Mucosa of rectum (tissue), 2 donors: ENCODE results near the gene RUSF1.
A peak's percentile ranks its signal among the peaks of the same experiment; 100 is the strongest.
"Not testable (repeated sequence)": the region's sequence is repeated elsewhere in the genome, so short reads cannot be mapped to it uniquely, and the experiment has no call there.

Experiments
- H3K27ac ChIP-seq, 2 donors: one replicate each; pipeline ENCODE4 v1.7.0; 2013; ENCODE audit warnings: inconsistent platforms in 2 of 2, low read depth in 2 of 2, low read length in 2 of 2
- H3K27me3 ChIP-seq, 2 donors: one replicate each; pipeline ENCODE4 v1.7.0; 2013; ENCODE audit warnings: low read length in 2 of 2; ENCODE audit not compliant: control insufficient read depth in 2 of 2, insufficient read depth in 2 of 2
- H3K36me3 ChIP-seq, 2 donors: one replicate each; pipeline ENCODE4 v1.7.0; 2013; ENCODE audit warnings: low read length in 2 of 2; ENCODE audit not compliant: control insufficient read depth in 2 of 2, insufficient read depth in 2 of 2
- H3K4me1 ChIP-seq, 2 donors: one replicate each; pipeline ENCODE4 v1.7.0; 2013; ENCODE audit warnings: low read length in 2 of 2, mild to moderate bottlenecking in 1 of 2; ENCODE audit not compliant: control insufficient read depth in 2 of 2, insufficient read depth in 2 of 2
- H3K4me3 ChIP-seq, 2 donors: one replicate each; pipeline ENCODE4 v1.7.0; 2013; ENCODE audit warnings: low read length in 2 of 2
- H3K9ac ChIP-seq, 2 donors: one replicate each; pipeline ENCODE4 v1.7.0; 2013; ENCODE audit warnings: low read length in 2 of 2, low read depth in 1 of 2, mild to moderate bottlenecking in 1 of 2
- H3K9me3 ChIP-seq, 2 donors: one replicate each; pipeline ENCODE4 v1.7.0; 2013; ENCODE audit warnings: low read length in 2 of 2; ENCODE audit not compliant: control insufficient read depth in 2 of 2
- donor health status: healthy.
- donor health status: Normal muscosa, but diverticular disease.

RUSF1 gene

GRCh38 chr16:31507929-31508705 is at the start of gene RUSF1:
RUSF1 (minus strand) TSS chr16:31508391; CDS start chr16:31508373, 18 bp downstream.
- Histone ChIP-seq H3K36me3 (peaks cover 8 to 12% of the 10 kb centered on the region in 2 donors), H3K27me3 (no peaks in the 10 kb centered on the region), H3K4me3 (peak within 1 kb of the TSS; percentile 85 to 97), H3K9ac (peak within 1 kb of the TSS; percentile 84 to 97), H3K9me3 (no peaks in the 10 kb centered on the region), H3K4me1 (peaks cover 14 to 16% of the 10 kb centered on the region in 2 donors), H3K27ac (peak within 1 kb of the TSS; percentile 85 to 87)

GRCh38 chr16:31542763-31543162 is 34.6 kb upstream of the RUSF1 start:
- H3K9ac ChIP-seq: no peak overlapping the region
- H3K9me3 ChIP-seq: no peaks in the 10 kb centered on the region
- peaks cover 0 to 6% of the 10 kb centered on the region in 2 donors for H3K27me3 ChIP-seq
- no peak overlapping the region for H3K27ac ChIP-seq
- H3K4me1 ChIP-seq: no peaks in the 10 kb centered on the region
- H3K4me3 ChIP-seq: no peak overlapping the region
- H3K36me3 ChIP-seq: no peaks in the 10 kb centered on the region

DNA sequence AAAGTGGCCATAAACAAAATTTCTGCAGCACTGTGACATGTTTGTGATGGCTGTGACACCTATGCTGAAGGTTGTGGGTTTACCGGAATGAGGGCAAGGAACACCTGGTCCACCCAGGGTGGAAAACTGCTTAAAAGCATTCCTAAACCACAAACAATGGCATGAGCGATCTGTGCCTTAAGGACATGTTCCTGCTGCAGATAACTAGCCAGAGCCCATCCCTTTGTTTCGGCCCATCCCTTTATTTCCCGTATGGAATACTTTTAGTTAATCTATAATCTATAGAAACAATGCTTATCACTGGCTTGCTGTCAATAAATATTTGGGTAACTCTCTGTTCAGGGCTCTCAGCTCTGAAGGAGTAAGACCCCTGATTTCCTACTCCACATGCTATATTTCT is 31.6 kb upstream of the RUSF1 start:
- H3K4me3 ChIP-seq, H3K9me3 ChIP-seq, H3K36me3 ChIP-seq, H3K4me1 ChIP-seq, H3K27ac ChIP-seq, H3K9ac ChIP-seq, H3K27me3 ChIP-seq: not testable (repeated sequence)

- not testable (repeated sequence) for H3K9me3 ChIP-seq, H3K4me3 ChIP-seq, H3K36me3 ChIP-seq, H3K9ac ChIP-seq, H3K27ac ChIP-seq, H3K4me1 ChIP-seq, H3K27me3 ChIP-seq
Observed at GRCh38 chr16:31538243-31538598, 30.0 kb upstream of the RUSF1 start.

DNA sequence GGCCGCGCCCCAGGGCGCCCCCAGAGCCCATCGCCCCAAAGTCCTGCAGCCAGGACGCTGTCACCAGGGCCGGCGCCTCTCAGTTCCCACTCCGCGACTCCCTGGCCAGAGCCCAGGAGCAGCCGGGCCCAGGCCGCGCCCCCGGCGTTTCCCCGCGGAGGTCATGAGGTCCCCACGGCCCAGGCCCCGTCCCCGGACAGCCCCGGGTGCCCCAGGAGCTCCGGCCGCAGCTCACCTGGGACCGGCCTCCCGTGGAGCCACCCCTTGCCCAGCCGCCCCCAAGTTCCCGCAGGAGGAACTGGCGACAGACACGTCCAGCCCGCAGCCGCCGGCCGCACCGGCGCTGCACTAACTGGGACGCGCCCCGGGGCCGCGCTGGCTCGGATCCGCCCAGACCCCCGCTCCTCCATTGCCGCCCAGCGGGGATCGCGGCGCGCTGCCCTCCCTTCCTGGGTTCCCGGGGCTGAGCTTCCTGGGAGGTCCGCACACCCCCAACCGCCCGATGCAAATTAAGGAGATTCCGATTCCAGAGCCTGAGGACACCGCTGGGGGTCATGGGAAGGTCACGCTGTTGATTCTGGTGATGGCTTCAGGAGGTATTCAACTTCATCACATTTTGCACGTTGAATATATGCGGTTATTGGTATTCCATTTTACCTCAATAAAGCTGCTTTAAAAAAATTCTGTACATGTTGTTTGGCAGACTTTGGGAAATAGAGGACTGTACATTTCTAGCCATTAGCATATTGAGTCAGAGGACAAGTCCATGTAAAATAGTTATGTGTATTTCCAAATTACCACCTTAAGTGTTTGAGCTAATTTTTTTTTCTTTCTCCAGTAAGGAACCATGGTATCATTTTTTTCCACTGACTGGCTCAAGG is 29.4 kb upstream of the RUSF1 start:
- Histone ChIP-seq H3K9ac (no peak overlapping the region), H3K27ac (no peak overlapping the region), H3K9me3 (no peaks in the 10 kb centered on the region), H3K36me3 (no peaks in the 10 kb centered on the region), H3K4me1 (no peaks in the 10 kb centered on the region), H3K27me3 (peaks cover 5 to 6% of the 10 kb centered on the region in 2 donors), H3K4me3 (no peak overlapping the region)

DNA sequence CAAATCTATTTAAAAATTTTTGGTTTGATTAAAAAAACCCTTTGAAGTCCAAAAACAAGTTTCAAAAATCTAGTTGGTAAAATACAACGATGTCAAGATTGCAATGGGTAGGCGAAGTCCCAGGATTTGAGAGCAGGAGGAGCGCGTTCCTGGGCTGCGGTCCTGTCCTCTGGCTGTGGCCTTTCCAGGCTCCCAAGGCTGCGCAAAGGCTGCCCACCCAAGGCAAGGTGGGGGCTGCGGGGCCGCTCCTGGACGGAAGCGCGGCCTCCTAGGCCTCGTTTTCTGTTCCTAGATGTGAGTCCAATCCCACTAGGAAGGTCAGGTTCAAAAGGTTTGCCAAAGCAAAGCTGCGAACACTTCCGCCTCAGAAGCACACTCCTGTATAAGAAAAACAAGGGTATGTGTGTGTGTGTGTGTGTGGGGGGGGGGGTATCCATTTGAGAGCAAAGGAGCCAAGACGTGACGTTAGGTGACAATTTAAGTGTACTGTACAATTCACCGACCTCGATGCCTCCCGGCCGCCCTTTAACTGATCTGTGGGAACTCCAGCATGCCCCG is 28.7 kb upstream of the RUSF1 start:
- H3K27me3 ChIP-seq: peaks cover 6% of the 10 kb centered on the region in 2 donors
- no peak overlapping the region for H3K4me3 ChIP-seq
- H3K9me3 ChIP-seq: no peaks in the 10 kb centered on the region
- H3K9ac ChIP-seq: no peak overlapping the region
- no peak overlapping the region for H3K27ac ChIP-seq
- no peaks in the 10 kb centered on the region for H3K36me3 ChIP-seq
- H3K4me1 ChIP-seq: no peaks in the 10 kb centered on the region

DNA sequence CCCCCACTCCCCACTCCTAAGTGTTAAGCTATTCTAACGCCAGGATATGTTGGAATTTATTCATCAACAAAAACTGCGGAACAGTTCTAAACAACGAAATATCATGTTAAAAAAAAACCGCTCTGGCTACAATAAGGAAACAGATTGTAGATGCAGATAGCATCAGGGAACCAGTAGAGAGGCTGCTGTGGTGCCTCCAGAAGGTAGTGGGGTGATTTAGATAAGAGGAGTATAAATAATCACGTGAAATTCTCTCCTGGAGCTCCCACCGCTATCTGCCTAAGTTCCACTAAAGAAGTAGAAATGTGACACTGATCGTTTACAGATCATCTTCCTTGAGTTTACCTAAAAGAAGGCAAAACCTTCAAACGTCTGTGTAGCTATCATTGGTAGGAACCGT is 27.5 kb upstream of the RUSF1 start:
- Histone ChIP-seq H3K27me3 (peaks cover 9 to 13% of the 10 kb centered on the region in 2 donors), H3K4me1 (no peaks in the 10 kb centered on the region), H3K9me3 (no peaks in the 10 kb centered on the region), H3K4me3 (no peak overlapping the region), H3K9ac (no peak overlapping the region), H3K27ac (no peak overlapping the region), H3K36me3 (no peaks in the 10 kb centered on the region)

- no peaks in the 10 kb centered on the region for H3K9me3 ChIP-seq
- H3K9ac ChIP-seq: no peak overlapping the region
- no peaks in the 10 kb centered on the region for H3K4me1 ChIP-seq
- no peak overlapping the region for H3K27ac ChIP-seq
- no peaks in the 10 kb centered on the region for H3K36me3 ChIP-seq
- peaks cover 11 to 31% of the 10 kb centered on the region in 2 donors for H3K27me3 ChIP-seq
- H3K4me3 ChIP-seq: no peak overlapping the region
Observed at GRCh38 chr16:31532896-31533295, 24.7 kb upstream of the RUSF1 start.

DNA sequence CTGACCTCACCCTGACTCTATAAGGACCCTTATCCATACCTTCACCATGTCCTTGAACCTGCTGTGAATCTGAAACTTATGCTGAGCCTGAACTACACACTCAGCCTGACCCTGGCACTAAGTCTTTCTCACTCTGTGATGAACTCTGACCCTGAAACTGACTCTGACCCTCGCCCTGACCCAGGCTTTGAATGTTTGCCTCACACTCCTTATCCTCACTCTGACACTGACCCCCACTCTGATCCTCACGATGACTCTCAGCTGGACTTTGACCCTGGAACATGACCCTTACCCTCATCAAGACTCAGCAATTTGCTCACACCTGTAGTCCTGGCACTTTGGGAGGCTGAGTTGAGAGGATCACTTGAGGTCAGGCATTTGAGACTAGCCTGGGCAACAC is 23.9 kb upstream of the RUSF1 start:
- Histone ChIP-seq H3K9ac (no peak overlapping the region), H3K36me3 (no peaks in the 10 kb centered on the region), H3K4me1 (no peaks in the 10 kb centered on the region), H3K27me3 (peaks cover 12 to 31% of the 10 kb centered on the region in 2 donors), H3K9me3 (no peaks in the 10 kb centered on the region), H3K27ac (no peak overlapping the region), H3K4me3 (no peak overlapping the region)

DNA sequence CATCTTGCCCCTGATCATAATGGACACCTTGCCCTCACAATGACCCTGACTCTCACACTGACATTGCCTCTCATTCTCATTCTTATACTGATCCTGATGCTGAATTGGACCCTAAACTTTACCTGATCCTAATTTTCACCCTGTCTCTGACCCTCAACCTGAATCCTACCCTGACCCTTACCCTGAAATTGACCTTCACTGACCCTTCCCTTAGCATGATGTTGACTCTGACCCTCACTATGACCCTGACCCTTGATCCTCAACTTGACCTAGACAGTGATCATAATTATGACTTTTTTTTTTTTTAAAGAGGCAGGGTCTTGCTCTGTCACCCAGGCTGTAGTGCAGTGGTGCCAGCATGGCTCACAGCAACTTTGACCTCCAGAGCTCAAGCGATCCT is 22.9 kb upstream of the RUSF1 start:
- H3K36me3 ChIP-seq: no peaks in the 10 kb centered on the region
- no peak overlapping the region for H3K27ac ChIP-seq
- peaks cover 12 to 31% of the 10 kb centered on the region in 2 donors for H3K27me3 ChIP-seq
- no peaks in the 10 kb centered on the region for H3K4me1 ChIP-seq
- no peak overlapping the region for H3K9ac ChIP-seq
- H3K4me3 ChIP-seq: no peak overlapping the region
- no peaks in the 10 kb centered on the region for H3K9me3 ChIP-seq
